PFSK-1 (cell line): ENCODE measurements around the gene CALML5.

ENCODE experiments used
- FOXP2 ChIP-seq: optimal IDR thresholded peaks from 2 replicates; pipeline ENCODE3; 2011; ENCODE audit warnings: borderline replicate concordance, control low read depth, inconsistent platforms; ENCODE audit not compliant: insufficient read depth; ENCODE audit errors: extremely low read length, extremely low read depth
- POLR2AphosphoS5 ChIP-seq: IDR thresholded peaks from 2 replicates; pipeline ENCODE4 v1.6.1; 2012; ENCODE audit warnings: low read depth, mild to moderate bottlenecking, control low read depth, low read length, moderate library complexity
- SIN3A ChIP-seq: IDR thresholded peaks from 2 replicates; pipeline ENCODE4 v1.6.1; 2012; ENCODE audit warnings: mild to moderate bottlenecking, low read length, moderate library complexity, borderline replicate concordance; ENCODE audit not compliant: insufficient read depth
- TAF1 ChIP-seq: IDR thresholded peaks from 2 replicates; pipeline ENCODE4 v1.6.1; 2012; ENCODE audit warnings: low read length, control low read depth, borderline replicate concordance; ENCODE audit not compliant: insufficient read depth
- TF ChIP-seq, protein P1 (sequence below), 2 experiments: IDR thresholded peaks; 2 replicates each; pipeline versions ENCODE4 v1.6.1 to v1.8.0; 2011 to 2012; ENCODE audit warnings: low read depth in 2 of 2, low read length in 2 of 2, control low read depth in 1 of 2, inconsistent platforms in 1 of 2, mild to moderate bottlenecking in 1 of 2, moderate library complexity in 1 of 2; ENCODE audit not compliant: insufficient read depth in 1 of 2

The CALML5 gene

DNA sequence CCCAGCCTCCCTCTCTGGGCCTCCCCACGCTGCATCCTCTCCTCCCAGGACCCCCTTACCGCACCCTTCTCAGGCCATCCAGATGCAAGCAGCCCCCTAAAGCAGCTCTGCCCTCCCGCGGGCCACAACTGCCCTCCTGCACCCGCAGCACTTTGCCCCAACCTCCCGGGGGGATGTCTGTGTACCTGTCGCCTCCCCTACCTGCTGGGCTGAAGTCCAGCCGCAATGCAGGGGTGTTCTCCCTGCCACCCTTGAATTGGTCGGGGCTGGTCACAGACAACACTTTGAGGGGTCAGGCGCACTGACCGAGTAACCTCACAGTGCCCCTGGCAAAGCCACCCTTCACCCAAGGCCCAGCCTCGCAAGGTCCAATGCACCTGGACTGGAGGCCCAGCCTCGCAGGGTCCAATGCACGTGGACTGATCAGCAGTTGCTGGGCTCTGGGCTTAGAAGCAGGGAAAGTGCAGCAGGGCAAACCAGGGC lies 8.3 kb upstream of the CALML5 start:
- no peak for TF ChIP-seq TAF1
- TF ChIP-seq, protein P1, sequence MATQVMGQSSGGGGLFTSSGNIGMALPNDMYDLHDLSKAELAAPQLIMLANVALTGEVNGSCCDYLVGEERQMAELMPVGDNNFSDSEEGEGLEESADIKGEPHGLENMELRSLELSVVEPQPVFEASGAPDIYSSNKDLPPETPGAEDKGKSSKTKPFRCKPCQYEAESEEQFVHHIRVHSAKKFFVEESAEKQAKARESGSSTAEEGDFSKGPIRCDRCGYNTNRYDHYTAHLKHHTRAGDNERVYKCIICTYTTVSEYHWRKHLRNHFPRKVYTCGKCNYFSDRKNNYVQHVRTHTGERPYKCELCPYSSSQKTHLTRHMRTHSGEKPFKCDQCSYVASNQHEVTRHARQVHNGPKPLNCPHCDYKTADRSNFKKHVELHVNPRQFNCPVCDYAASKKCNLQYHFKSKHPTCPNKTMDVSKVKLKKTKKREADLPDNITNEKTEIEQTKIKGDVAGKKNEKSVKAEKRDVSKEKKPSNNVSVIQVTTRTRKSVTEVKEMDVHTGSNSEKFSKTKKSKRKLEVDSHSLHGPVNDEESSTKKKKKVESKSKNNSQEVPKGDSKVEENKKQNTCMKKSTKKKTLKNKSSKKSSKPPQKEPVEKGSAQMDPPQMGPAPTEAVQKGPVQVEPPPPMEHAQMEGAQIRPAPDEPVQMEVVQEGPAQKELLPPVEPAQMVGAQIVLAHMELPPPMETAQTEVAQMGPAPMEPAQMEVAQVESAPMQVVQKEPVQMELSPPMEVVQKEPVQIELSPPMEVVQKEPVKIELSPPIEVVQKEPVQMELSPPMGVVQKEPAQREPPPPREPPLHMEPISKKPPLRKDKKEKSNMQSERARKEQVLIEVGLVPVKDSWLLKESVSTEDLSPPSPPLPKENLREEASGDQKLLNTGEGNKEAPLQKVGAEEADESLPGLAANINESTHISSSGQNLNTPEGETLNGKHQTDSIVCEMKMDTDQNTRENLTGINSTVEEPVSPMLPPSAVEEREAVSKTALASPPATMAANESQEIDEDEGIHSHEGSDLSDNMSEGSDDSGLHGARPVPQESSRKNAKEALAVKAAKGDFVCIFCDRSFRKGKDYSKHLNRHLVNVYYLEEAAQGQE (IDR thresholded peaks at IDR 0.05; ENCODE audit: insufficient read depth in 1 of 2, low read depth in 2 of 2, low read length in 2 of 2): no peak
- no peak for TF ChIP-seq POLR2AphosphoS5
- TF ChIP-seq SIN3A: no peak
- no peak for TF ChIP-seq FOXP2

DNA sequence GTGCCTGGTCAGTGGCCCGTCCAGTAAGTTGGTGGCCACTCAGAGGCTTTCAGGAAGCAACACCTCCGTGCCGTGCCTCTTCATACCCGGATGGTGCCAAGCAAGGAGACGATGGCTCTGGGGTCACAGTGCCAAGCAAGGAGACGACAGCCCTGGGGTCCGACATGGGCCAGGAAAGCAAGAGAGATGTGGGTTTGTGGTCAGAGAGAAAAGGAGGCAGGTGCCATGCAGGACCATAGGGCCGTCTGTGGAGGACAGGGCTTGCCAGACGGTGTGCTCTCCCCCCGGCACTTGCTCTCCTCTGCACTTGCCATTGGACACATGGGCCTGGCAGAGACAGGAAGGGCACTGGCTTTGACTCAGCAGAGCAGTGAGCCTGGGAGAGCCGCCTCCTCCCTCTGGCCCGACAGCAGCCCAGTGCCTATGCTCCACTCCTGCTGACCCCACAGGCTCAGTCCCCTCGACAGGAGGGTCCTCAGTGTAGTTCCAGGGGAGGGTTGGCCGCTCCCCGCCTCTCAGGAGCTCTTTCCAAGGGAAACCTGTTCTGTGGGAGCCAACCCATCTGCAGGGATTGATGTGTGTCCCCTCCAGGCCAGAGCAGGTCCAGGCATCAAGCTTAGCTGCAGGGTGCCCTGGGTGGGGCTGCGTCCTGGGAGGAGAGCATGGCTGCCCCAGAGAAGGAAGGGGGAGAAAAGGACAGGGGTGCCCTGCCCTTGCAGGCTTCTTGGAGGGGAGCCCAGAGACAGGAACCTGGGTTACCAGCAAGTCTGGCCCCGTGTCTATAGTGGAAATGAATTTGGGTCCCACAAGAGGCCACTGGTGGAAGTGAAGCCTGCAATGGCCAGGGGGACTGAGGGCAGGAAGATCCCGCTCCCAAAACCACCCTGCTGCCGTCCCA lies 7.6 kb upstream of the CALML5 start:
- TF ChIP-seq TAF1: no peak
- TF ChIP-seq SIN3A: no peak
- TF ChIP-seq FOXP2: no peak
- TF ChIP-seq, protein P1 (IDR thresholded peaks at IDR 0.05; ENCODE audit: insufficient read depth in 1 of 2, low read depth in 2 of 2, low read length in 2 of 2): no peak
- no peak for TF ChIP-seq POLR2AphosphoS5

DNA sequence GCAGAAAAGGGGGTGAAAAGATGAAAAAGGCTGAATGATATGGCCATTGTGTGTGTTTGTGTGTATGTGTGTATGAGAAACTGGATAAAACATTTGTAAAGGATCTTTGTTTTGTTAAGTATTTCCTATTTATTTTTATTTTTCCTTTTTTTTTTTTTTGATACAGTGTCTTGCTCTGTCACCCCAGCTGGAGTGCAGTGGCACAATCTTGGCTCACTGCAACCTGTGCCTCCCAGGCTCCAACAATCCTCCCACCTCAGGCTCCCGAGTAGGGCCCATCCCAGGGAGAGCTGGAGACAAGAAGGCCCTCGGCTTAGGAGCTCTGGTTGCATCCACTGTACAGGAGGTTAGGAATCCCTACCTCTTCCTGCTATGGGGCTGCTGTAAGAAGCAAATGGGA lies 6.9 kb upstream of the CALML5 start:
- TF ChIP-seq SIN3A (no peak), POLR2AphosphoS5 (no peak), FOXP2 (no peak), TAF1 (no peak)
- TF ChIP-seq, protein P1 (IDR thresholded peaks at IDR 0.05; ENCODE audit: insufficient read depth in 1 of 2, low read depth in 2 of 2, low read length in 2 of 2): no peak

DNA sequence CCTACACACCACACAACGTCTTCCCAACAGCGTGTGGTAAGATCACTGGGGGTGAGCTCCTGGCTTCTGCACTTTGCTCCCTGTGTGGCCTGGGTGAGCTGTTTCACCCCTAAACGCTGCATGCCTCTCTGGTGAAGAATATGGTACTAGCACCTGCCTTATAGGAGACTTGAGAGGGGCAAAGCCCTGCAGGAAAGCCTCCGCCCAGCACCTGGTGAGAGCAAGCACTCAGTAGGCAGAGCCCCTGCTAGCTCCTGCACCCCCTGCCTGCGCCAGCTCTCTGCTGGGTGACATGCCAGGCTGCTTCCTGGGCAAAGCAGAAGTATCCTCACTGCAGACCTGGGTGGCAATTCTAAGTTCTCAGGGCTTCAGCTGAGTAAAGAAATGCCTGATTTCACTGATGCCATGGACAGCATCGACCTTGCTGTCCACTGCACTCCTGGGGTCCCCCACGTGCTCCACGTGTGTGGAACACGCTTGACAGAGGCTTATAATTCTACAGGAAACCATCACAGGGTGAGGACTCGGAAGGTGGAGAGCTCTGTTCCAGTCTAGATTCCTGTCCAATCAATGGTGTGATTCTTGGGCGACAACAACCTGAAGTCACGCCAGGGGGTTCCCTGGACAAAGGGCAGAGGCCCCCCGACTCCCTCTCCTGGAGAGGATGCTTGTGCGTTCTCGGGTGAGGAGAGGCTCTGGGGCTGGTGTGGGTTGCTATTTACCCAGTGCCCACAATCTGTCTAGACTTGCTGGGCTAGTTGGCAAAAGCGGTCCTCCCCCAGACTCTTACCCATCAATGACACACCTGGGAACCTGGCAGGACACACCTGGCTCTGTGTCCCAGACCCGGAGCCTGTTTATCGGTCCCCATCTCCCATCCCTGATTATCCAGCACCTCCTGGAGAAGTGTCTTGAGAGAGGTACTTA lies 5.0 kb upstream of the CALML5 start:
- TF ChIP-seq FOXP2: no peak
- TF ChIP-seq SIN3A: no peak
- TF ChIP-seq TAF1: no peak
- TF ChIP-seq POLR2AphosphoS5: no peak
- TF ChIP-seq, protein P1 (IDR thresholded peaks at IDR 0.05; ENCODE audit: insufficient read depth in 1 of 2, low read depth in 2 of 2, low read length in 2 of 2): no peak
